ENCODE data around the gene GDPD1. TPM values are rescaled to one million over a fixed set of nuclear protein-coding genes. Genes with fewer than 3 reads are reported as not detected.
"Not testable (repeated sequence)": the region's sequence is repeated elsewhere in the genome, so short reads cannot be mapped to it uniquely, and the experiment has no call there.

The GDPD1 gene
- total RNA-seq, 1 donor from 2014 or later = 1.6 TPM

DNA sequence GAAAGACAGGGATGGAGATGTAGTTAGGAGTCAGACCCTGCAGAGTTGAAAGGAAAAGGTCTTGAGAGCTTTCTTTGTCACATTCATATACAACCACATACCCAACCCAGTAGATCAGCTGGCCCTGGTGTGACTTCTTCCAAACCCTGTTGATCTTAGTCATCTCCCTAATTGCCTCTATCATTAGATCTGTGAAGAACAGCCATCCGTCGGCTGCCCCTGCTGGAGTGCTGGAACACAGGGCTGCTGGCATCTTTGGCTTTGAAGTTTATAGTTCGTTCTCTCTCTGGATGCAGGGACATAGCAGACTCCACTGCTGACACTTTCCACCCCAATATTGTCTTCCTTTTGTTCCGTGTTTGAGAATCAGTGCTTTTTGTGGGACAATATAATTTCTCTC is 20.9 kb upstream of the GDPD1 start:
- FAIRE-seq (no peak), DNase-seq (ENCODE audit: low read depth) (no peak)
- no peaks in the 10 kb centered on the region for H3K27me3 ChIP-seq (ENCODE audit: control insufficient read depth, insufficient read depth, low read length)
- H3K4me3 ChIP-seq (ENCODE audit: low read depth, low read length) = no peak overlapping the region
- peaks cover 2% of the 10 kb centered on the region for H3K36me3 ChIP-seq (ENCODE audit: control insufficient read depth, insufficient read depth, low read length)
- TF ChIP-seq CTCF (IDR thresholded peaks at IDR 0.05; ENCODE audit: insufficient read depth, low read length, severe bottlenecking) = no peak

DNA sequence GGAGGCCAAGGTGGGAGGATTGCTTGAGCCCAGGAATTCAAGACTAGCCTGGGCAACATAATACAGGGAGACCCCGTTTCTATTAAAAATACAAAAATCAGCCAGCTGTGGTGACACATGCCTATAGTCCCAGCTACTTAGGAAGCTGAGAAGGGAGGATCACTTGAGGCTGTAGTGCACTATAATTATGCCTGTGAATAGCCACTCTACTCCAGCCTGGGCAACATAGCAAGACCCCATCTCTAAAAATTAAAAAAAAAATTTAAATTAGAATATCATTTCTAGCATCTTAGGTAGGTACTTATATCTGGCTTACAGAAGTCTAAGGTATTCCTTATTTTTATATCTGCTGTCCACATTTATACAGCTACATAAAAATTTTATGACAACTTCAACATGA is 18.0 kb upstream of the GDPD1 start:
- Histone ChIP-seq H3K27me3 (ENCODE audit: control insufficient read depth, insufficient read depth, low read length) (no peaks in the 10 kb centered on the region), H3K4me3 (ENCODE audit: low read depth, low read length) (no peak overlapping the region), H3K36me3 (ENCODE audit: control insufficient read depth, insufficient read depth, low read length) (peaks cover 2% of the 10 kb centered on the region)
- no peak for DNase-seq (ENCODE audit: low read depth)
- no peak for FAIRE-seq
- no peak for TF ChIP-seq CTCF (IDR thresholded peaks at IDR 0.05; ENCODE audit: insufficient read depth, low read length, severe bottlenecking)

- Histone ChIP-seq H3K4me3 (ENCODE audit: low read depth, low read length) (no peak overlapping the region), H3K36me3 (ENCODE audit: control insufficient read depth, insufficient read depth, low read length) (peaks cover 2% of the 10 kb centered on the region), H3K27me3 (ENCODE audit: control insufficient read depth, insufficient read depth, low read length) (no peaks in the 10 kb centered on the region)
- DNase-seq (ENCODE audit: low read depth) (no peak), FAIRE-seq (no peak)
- no peak for TF ChIP-seq CTCF (IDR thresholded peaks at IDR 0.05; ENCODE audit: insufficient read depth, low read length, severe bottlenecking)
Observed at GRCh38 chr17:59219370-59219769, 941 bp upstream of the GDPD1 start.

DNA sequence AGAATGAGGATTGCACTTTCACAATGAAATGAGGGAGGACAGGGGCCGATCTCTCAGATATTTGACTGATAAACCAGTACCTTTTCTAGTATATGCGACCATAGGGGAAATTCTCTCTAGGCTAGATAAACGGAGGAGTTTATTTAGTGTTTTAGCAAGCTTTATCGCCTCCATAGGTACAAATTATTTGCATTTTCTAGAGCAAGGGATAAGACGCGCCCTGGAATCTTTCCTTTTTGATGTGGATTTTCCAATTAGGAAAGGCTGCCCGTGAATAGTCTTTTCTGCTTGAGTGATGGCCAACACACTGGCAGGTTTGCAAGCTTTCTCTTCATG is 351 bp upstream of the GDPD1 start:
- FAIRE-seq (no peak), DNase-seq (ENCODE audit: low read depth) (no peak)
- no peak for TF ChIP-seq CTCF (IDR thresholded peaks at IDR 0.05; ENCODE audit: insufficient read depth, low read length, severe bottlenecking)
- H3K27me3 ChIP-seq (ENCODE audit: control insufficient read depth, insufficient read depth, low read length) = no peaks in the 10 kb centered on the region
- H3K36me3 ChIP-seq (ENCODE audit: control insufficient read depth, insufficient read depth, low read length) = no peaks in the 10 kb centered on the region
- peak overlapping the region; percentile 91 for H3K4me3 ChIP-seq (ENCODE audit: low read depth, low read length)

DNA sequence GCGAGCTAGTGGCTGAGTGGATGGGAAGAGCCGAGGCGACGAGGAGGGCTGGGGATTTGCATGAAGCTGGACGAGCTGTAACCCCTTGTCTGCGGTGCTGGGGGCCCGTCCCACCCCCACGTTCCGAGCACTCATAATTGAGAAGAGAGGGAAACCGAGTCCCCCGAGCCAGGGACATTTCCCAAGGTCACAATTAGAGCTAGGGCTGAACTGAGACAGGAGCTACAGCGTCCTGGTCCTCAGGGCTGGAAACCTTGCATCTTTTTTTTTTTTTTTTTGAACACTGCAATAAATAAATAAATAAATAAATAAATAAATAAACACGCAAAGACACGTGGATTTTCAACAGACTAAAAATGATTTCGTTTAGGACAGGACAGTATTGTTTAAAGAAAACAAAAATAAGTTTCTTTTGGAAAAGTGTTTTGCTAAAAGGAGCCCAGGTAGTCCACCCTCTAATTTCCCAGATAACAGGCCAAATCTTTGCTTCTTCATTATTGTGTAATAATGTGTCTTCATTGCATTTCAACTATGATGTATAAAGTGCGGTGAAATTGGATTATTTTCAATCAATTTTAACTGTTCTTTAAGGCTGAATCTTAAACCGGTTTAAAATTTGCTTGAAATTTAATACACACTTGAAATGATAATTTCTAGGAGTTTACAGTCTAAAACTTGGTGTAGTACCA is 992 bp downstream of the GDPD1 start:
- no peak for TF ChIP-seq CTCF (IDR thresholded peaks at IDR 0.05; ENCODE audit: insufficient read depth, low read length, severe bottlenecking)
- no peaks in the 10 kb centered on the region for H3K27me3 ChIP-seq (ENCODE audit: control insufficient read depth, insufficient read depth, low read length)
- no peaks in the 10 kb centered on the region for H3K36me3 ChIP-seq (ENCODE audit: control insufficient read depth, insufficient read depth, low read length)
- DNase-seq (ENCODE audit: low read depth) = no peak
- FAIRE-seq = no peak
- peak overlapping the region; percentile 91 for H3K4me3 ChIP-seq (ENCODE audit: low read depth, low read length)

DNA sequence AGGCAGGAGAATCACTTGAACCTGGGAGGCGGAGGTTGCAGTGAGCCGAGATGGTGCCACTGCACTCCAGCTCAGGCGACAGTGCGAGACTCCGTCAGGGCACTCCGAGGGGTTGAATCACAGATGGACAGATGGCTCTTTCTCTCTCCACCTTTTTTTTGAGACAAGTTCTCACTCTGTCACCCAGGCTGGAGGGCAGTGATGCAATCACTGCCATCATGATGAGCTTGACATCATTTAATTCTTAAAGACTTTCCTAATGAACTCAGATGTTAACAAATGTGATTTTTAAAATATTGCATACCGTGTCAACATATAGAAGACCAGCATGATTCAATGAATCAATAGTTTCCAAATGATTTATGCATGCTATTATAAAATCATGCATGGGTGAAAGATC is 3.5 kb downstream of the GDPD1 start:
- no peak for TF ChIP-seq CTCF (IDR thresholded peaks at IDR 0.05; ENCODE audit: insufficient read depth, low read length, severe bottlenecking)
- no peak for DNase-seq (ENCODE audit: low read depth)
- Histone ChIP-seq H3K4me3 (ENCODE audit: low read depth, low read length) (no peak overlapping the region), H3K27me3 (ENCODE audit: control insufficient read depth, insufficient read depth, low read length) (no peaks in the 10 kb centered on the region), H3K36me3 (ENCODE audit: control insufficient read depth, insufficient read depth, low read length) (no peaks in the 10 kb centered on the region)
- no peak for FAIRE-seq

DNA sequence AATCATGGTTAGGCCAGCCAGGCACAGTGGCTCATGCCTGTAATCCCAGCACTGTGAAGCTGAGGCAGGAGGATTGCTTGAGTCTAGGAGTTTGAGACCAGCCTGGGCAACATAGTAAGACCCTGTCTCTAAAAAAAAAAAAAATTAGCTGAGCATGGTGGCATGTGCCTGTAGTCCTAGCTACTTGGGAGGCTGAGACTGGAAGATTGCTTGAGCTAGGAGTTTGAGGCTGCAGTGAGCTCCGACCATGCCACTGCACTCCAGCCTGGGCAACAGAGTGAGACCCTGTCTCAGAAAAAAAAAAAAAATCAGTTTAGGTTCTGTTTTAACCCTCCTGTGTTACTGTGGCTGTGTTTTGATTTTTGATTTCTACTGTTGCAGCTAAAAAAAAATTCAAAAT is 8.3 kb downstream of the GDPD1 start:
- not testable (repeated sequence) for DNase-seq (ENCODE audit: low read depth); H3K27me3 ChIP-seq (ENCODE audit: control insufficient read depth, insufficient read depth, low read length); FAIRE-seq; H3K4me3 ChIP-seq (ENCODE audit: low read depth, low read length); H3K36me3 ChIP-seq (ENCODE audit: control insufficient read depth, insufficient read depth, low read length)
